Mammary epithelial cell (primary cell): ENCODE measurements around the gene TMPRSS2.

Source experiments
- CTCF ChIP-seq, 2 donors: IDR thresholded peaks in 1 of 2; conservative IDR thresholded peaks in 1 of 2; 2 replicates each; pipeline ENCODE4 v1.5.1; 2011 to 2012; ENCODE audit warnings: inconsistent platforms in 2 of 2, low read length in 2 of 2, mild to moderate bottlenecking in 2 of 2, control low read depth in 1 of 2, low read depth in 1 of 2; ENCODE audit not compliant: insufficient read depth in 1 of 2; ENCODE audit errors: extremely low read depth in 1 of 2
- EZH2 ChIP-seq: IDR thresholded peaks from 2 replicates; pipeline ENCODE4 v1.6.1; 2012; ENCODE audit warnings: low read length, inconsistent platforms, borderline replicate concordance

GRCh38 chr21:41483973-41484372 is 24.0 kb downstream of the TMPRSS2 start:
- no peak for TF ChIP-seq CTCF (conservative IDR thresholded peaks at IDR 0.05 in 1 of 2, IDR thresholded peaks at IDR 0.05 in 1 of 2; ENCODE audit: extremely low read depth in 1 of 2, insufficient read depth in 1 of 2, low read depth in 1 of 2, low read length in 2 of 2)
- TF ChIP-seq EZH2, result no peak
